NCI-H748 (cell line): ENCODE data around the gene CDK9.
"Not testable (repeated sequence)": the region's sequence is repeated elsewhere in the genome, so short reads cannot be mapped to it uniquely, and the experiment has no call there.

Experiments used
- DNase-seq: peaks from one replicate; lab custom pipeline; 2025; ENCODE audit not compliant: unreplicated experiment; lab: John Stamatoyannopoulos, UW

CDK9 gene

DNA sequence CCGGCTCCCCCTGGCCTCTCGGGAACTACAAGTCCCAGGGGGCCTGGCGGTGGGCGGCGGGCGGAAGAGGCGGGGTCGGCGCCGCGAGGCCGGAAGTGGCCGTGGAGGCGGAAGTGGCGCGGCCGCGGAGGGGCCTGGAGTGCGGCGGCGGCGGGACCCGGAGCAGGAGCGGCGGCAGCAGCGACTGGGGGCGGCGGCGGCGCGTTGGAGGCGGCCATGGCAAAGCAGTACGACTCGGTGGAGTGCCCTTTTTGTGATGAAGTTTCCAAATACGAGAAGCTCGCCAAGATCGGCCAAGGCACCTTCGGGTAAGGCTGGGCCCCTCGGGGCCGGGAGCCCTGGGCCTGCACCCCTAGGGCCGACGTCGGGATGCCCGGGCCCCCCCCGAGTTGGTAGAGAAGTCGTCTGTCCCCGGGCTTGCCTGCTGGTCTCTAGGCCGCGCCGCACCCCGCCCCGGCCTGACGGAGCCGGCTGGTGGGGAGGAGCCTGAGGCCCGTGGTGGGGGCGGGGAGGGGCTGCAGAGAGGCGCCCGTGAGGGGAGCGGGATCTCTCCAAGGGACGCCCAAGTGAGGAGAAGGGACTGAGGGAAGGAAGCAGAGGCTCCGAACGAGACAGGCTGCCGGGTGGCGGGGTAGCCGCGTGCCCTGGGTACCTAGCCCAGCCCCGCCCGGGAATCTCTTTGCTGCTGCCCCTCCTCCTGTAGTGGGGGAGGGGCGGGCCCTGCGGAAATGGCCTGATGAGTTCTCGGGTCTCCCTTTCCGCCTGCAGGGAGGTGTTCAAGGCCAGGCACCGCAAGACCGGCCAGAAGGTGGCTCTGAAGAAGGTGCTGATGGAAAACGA is at the start of gene CDK9:
Gene CDK9 (plus strand): TSS at position 102 of the 840 bp plus-strand sequence. CDS start 115 bp downstream, at position 217.
- peak; percentile 90 for DNase-seq

DNA sequence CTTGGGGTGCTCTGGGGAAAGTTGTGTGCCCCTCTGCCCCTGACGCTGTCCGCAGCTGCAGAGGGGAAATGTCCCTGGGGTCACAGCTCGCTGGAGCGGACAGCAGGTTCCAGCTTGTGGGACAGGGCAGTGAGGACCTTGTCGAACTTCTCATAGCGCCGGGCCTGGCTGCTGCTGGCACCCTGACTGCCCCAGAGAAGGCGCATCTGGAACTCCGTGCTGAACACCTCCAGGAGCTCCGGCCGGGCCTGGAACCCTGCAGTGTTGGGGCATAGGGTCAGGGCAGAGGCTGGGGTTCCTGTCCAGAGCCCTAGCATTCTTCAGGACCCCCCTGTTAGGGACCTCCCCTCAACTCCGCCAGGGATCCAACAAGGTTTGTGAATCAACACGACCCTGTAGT is 47.2 kb upstream of the CDK9 start:
- DNase-seq = no peak

DNA sequence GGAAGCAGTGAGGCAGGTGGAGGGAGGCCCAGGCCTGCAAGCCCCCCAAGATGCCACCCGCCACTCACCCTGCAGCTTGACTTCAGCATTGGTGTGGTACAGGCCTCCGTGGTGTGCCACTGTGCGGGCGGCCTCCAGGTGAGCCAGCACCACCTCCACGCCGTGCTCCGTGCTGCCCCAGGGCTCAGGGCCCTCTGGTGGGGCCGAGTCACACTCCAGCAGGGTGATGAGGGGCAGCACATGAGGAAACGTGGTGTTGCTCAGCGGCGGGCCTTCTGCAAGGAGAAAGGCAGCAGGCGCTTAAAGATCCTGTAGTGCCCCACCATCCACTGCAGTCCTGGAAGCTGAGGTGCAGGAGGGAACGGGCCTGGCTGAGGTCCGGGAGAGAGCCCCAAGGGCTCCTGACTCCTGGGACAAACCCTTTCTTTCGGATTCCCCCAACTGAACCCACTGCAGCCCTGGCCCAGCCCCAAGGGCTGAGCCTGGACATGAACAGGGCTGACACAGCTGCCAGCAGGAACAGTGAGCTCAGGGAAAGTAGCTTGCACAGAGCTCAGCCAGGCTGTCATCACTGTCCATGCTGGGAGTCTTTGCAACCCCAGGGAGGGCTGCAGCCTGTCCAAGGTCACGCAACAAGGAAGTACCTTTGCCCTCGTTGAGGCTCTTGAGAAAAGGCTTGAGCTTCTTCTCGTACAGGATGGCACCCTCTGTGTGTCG is 46.1 kb upstream of the CDK9 start:
- DNase-seq = no peak

DNA sequence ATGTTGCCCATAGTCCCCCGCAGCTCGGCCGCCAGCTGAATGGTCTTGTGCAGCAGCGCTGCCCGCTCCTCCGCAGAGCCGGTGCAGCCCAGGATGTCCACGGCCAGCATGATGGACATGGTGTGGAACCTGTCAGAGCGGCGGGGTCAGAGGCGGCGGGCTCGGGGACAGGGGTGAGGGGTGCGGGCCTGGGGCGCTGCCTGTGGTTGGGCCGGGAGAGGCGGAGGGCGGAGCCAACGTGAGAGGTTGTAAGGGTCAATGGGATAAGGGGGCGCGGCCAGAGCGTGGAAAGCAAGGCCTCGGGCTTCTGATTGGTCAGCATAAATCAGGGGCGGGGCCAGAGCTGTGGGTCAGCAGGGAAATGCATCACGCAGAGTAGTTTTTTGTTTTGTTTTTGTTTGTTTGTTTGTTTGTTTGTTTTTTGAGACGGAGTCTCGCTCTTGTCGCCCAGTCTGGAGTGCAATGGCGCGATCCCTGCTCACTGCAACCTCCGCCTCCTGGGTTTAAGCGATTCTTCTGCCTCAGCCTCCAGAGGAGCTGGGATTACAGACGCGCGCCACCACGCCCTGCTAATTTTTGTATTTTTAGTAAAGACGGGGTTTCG is 43.9 kb upstream of the CDK9 start:
- no peak for DNase-seq

DNA sequence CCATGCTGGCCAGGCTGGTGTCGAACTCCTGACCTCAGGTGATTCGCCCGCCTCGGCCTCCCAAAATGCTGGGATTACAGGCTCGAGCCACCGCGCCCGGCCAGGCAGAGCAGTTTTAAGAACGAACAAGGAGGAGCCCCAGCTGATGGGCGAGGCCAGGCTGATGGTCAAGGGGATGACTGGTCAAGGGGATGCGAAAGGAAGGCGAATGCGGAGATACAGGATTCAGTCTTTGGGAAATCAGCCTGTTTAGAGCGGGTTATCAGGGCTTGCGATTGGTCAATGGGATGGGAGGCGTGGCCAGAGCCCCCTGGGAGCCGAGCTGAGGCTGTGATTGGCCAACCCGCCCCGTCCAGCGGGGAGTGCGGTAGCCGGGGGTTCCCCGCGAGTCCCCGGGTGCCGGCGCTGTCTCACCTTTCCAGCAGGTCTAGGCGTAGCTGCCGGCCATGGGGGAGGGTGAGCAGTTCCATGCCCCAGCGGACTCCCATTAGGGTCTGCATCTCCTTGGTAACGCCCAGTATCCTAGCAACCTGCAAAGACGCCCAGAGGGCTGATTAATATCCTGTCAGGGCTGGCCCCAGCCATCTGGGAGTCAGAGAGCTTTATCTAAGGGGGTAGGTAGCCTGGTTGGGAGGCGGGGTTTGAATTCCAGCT is 43.3 kb upstream of the CDK9 start:
- DNase-seq = peak; percentile 96

DNA sequence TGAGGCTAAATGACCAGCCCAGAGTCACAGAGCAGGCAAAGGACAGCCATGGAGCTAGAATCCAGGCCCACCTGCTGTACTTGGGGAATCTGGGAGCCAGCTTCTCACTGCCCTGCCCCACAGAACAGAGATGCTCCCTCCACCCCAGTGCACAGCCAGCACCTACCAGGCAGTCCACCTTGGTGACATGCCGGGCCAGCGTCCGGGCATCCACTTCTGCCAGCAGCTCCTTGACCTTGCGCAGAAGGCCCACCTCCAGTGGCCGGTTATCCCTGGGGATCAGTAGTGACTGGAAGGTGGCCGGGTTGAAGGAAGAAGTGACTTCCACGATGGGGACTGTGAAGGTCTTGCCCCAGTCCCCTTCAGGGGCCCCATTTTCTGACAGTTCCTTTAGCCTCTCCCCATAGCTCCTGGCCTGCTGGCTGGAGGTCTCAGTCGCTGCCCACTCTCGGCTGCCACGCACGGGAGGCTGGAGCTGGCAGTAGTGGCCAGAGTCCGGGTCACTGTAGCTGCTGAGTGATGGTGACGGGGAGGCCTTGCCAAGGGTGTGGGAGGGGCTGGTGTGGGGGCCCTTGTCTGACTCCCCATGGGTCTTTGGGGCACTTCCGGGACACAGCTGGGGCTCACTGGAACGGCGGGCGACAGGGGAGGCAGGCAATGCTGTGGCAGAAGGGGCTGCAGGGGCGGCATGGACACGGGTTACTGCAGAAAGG is 41.3 kb upstream of the CDK9 start:
- DNase-seq = no peak

DNA sequence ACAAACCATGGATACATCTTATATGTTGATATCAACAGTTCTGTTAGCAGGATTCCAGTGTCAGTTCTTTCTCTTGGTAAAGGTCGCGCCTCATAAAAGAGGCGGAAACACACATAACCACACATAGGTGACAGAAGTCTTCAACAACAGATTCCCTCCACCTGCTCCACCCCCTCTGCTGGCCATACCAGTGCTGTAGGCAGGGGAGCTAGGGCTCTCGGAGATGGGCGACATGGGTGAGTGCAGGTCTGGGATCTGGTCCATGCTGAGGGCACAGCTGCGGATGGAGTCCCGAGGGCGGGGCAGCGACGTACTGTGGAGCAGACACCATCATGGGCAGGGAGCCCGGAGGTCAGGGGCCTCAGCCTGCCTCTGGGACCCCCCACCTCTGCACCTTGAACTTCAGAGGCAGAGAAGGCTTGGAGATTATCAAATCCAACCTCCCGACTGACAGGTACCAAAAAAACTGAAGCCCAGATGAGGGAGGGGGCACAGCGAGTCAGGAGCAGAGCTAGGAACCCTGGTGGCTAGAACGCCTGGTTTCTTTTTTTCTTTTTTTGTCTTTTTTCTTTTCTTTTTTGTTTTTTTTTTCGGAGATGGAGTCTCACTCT is 38.8 kb upstream of the CDK9 start:
- no peak for DNase-seq

DNA sequence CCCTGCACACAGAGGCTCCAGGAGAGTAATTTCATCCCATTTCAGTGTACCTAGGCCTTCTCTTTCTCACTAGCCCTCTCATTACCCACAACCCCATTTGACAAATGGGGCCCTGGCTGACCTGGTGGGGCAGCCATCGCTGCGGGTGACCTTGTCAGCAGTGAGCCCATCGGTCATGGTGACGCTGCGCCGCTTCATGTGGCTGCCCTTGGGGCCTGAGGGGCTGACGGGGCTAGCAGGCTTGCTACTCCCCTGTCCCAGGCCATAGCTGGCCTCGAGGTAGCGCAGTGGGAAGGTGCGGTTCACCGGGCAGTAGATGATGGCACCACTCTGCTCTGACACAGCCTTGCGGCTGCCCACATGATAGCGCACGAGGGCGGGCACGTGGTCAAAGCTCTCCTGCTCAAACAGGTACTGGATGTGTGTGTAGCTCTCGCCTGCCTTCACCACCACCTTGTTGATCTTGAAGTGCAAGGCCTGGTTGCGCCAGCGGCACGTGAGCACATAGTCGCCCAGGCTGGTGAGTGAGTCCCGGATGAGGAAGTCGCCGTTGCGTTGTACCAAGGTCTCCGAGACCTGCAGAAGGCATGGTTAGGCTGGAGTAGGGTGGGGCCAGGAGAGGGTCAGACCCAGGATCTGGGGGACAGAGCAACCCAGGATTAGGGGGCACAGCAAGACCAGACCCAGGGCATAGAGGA is 36.6 kb upstream of the CDK9 start:
- no peak for DNase-seq

DNA sequence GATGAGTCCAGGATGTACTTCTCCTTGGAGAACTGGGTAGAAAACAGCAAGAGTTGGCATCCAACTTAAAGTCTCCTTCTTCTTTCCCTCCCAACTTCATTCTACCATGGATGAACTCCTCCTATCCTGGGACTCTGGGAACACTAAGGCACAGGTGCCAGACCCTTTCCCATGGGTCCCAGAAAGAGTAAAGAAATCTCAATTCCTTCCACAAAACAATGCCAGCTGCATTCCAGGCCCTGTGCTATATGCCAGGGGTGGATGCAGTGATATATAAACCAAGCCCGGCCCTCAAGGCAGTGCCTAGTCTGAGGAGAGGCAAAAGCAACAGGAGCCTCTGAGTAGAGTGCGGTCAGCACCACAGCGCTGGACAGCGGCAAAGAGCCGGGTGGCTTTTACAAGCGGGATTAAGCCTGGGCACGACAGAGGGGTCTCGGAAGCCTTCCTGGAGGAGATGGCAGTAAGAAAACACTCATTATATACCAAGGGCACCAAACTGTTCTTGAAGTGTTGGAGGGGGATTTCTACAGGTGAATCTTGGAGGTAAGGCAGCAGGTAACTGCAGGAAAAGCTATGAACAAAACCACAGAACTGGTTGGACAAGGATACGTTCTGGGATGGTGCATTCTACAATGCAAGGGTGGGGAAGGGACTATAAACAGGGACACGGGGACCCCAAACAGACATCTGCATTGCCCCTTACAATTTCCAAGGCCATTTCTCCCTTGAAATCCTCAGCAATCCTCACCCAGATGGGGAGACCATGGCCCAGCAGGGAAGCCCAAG is 34.4 kb upstream of the CDK9 start:
- no peak for DNase-seq

DNA sequence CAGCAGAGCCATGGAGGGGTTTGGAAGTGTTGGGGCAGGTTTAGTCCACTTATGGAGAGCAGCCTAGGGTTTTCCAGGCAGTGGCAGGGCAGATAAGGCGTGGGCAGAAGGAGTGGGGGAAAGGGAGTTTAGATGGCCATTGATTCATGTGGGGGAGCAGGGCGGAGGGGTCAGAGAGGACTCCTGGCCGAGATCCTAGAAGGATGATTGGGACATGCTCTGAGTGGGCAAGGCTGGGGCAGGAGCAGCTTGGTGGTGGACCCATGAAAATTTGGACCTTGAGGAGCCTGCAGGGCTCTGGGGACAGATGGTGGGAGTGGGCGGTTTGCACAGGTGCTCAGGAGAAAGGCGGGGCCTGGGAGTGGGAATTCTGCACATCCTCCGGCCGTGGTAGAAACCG is 32.7 kb upstream of the CDK9 start:
- DNase-seq = no peak

DNA sequence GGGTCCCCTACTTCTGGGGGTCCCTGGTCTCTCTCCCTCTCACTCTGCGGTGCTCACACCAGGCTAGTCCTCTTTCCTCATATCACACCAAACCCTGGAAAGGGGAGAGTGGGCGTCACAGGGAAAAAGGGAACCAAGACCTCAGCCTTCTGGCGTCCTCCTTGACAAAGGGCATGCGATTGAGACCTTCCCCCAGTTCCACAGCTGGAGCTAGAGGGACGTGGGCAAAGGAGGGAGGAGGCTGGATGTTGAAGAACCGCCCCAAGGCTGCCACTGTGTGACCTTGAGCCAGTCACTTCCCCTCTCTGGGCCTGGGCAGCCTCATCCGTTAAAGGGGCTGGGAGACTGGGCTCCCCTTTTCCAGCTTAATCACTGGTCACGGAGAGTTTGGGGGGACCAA is 32.2 kb upstream of the CDK9 start:
- DNase-seq = no peak

DNA sequence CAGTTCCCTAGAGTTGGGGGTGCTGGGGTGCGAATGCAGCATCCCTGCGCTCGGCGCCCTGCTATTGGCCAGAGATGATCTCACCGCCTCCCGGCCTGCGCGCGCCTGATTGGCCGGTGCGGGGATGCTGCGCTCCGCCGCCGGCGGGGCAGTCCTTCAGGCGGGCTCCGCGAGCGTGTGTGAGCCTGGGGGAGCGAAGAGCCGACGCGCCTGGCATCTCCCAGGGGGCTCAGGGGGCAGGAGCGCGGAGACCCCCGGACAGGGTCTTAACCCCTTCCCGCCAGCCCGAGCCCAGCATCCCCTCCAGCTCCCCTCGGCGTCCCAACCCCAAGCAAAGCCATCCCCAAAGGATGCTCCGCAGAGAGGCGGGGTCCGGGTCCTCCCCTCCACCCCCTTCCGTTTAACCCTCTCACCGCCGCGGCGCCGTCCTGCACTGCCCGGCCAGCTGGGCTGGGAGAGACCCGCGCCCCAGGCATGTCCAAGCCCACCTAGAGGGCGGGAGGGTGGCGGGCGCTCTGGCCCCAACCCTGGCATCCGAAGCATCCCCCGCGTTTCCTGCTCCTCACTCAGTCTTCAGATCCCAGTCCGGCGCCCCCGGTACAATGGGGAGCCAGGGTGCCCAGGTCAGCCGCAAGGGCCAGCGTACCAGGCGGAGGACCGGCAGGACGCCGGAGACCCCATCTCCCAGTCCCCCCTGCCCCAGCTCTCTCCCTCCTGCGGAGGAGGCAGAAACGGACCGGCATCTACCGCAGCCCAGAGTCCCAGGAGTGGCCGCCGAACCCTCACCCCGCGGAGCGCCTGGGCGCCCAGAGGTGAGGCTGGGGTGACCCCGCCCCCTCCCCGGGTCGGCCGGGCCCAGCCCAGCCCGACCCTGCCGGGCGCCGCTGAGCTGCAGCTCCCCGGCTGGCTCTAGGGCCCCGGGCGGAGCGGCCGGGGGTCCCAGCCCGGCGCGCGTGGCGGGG is 31.5 kb upstream of the CDK9 start:
- peak; percentile 79 for DNase-seq

DNA sequence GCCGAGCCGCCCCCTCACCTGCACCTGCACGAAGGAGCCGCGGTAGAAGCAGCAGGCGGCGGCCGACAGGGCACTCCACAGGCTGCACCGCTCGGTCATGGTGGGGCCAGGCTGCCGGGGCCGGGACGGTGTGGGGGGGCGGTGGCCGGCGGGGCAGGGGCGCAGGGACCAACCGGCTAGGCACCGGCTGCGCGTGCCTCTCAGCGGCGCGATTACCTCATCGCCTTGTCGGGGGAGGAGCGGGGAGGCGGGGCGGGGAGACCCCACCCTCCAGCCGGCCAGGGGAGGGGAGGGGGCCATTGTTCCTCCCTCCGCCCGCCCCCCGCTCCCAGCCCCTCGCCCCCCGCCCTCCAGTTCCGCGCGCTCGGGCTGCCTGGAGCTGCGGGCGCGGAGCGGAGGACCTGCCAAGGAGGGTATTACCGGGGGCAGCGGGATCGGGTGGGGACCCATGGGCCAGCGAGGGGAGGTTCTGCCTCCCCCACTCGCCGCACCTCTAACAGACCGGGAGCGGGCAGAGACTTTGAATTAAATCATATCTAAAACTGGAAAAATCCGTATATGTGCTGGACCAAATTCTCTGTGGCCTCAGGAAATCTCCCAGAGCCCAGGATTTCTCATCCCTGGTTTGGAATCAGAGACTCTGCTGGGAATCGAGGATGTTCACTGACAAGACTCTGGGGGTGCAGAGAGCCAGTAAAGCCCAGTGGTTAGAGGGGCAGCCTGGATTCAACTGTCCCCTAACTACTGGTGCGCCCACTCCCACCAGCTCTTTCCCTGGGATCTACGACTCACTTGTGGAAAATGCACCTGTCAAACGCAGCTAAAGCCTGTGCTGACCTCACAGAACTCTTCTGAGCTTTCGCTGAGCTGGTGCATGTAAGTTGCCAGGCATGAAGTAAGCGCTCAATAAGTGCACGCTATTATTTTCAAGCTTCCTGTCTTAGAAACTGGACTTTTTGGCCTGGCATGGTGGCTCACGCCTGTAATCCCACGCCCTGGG is 30.5 kb upstream of the CDK9 start:
- DNase-seq = peak; percentile 69

DNA sequence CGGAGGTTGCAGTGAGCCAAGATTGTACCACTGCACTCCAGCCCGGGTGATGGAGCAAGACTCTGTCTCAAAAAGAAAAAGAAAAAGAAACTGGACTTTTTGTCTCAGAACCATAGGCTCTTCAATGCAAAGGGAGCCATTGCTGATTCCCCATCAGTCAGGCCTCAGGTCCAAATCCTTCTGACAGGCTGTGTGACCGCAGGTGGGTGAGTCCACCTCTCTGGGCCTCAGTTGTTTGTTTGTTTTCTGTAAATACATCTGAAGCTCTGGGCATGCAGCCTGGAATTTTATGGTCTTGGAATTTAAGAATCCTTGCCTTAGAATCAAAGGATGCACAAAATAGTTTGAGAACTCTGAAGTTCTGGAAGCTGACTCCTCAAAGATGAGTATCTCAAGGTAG is 29.6 kb upstream of the CDK9 start:
- no peak for DNase-seq

DNA sequence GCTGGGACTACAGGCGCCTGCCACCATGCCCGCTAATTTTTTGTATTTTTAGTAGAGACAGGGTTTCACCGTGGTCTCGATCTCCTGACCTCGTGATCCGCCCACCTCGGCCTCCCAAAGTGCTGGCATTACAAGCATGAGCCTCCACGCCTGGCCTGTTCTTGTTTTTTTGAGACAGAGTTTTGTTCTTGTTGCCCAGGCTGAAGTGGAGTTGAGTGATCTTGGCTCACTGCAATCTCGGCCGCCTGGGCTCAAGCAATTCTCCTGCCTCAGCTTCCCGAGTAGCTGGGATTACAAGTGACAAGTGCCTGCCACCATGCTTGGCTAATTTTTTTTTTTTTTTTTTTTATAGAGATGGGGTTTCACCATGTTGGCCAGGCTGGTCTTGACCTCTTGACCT is 29.1 kb upstream of the CDK9 start:
- DNase-seq = not testable (repeated sequence)

DNA sequence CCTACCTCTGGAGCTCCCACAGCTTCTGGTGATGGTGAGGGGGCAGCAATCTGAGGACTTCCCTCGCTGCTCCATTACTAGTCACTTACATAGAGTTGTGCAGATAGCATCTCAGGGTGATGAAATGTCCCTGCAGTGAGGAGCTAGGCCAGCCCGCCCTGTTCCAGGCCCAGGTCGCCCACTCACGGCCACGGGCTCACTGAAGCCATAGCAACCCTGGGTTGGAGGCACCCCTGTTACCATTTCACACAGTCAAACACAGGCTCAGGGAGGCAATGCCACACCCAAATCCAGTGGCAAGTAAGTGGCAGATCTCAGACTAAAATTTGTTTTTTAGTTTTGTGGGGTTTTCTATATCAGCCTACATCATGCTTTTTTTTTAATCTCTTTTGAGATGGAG is 27.0 kb upstream of the CDK9 start:
- no peak for DNase-seq

DNA sequence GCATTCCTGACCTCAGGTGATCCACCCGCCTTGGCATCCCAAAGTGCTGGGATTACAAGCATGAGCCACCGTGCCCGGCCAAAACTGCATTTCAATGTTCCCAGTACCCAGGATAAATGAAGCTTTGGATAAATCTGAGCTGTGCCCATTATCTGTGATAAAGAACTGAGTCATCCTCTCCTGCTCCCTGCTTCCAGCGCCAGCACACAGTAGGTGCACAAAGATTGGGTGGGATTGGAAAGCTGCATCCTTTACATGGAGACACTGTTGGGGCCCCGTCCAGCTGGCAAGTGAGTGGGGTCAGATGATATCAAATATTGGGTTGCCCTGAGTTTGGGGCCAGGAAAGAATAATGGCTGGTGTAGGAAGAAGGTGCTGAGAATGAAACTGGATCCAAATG is 24.8 kb upstream of the CDK9 start:
- no peak for DNase-seq
